Stromal cell of bone marrow (primary cell): Measurements from ENCODE around the gene UGT8.
"Not testable (repeated sequence)": the region's sequence is repeated elsewhere in the genome, so short reads cannot be mapped to it uniquely, and the experiment has no call there.

Experiments
- DNase-seq: peaks from one replicate; pipeline ENCODE4 v3.0.0-alpha.2; 2012; ENCODE audit warnings: low read depth

UGT8 gene

DNA sequence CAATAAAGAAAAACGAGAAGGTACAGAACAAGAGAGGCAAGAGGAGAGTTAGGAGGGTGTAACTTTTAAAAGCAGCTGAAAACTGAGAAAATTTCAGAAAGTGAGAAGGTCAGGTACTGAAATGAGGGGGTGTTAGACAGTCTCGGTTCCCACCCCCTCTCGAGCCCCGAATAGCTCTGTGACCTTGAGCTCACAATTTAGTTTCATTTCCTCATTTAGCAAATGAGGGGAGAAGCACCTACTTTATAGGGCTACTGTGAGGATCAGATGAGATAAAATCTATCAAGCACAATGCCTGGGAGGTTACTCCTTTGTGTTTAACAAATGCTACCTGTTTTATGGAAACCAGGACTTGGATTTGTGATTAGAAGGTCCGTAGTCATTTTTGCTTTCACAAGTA is 4.9 kb downstream of the UGT8 start:
- DNase-seq: no peak

DNA sequence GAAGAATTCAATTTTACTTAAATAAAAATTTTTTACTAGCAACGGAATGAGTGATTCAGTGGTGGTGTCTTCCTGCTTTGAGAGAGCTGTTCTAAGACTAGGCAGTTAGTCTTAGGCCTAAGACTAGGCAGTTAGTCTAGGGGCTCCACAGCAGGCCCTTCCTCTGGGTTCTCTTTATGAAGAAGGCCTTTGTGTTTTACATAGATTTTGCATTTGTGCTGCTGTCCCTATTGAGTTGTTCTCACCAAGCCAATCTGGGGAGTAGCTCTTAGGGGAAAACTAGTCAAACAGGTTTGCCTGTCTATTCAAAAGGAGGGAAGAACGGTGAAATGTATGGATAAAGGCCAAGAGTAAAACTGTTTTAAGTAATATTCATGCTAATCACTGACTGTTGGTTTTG is 7.6 kb downstream of the UGT8 start:
- no peak for DNase-seq

DNA sequence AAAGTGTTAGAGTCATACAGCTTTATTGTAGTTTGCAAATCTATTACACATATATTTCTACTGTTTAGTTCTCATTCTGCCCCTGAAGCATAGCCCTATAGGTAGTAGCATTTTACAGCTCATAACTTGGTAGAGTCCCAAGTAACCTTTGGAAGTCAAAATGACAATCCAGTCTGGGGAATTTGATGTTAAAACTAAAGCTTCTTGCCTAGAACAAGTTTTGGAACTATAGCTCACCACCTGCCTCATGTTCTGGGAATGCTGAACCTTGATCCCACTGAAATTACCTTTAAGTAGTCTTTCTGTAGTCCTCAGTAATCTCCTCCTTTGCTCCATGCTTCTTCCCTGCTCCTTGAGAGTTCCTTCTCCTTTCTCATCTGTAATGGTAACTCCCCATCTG is 8.4 kb downstream of the UGT8 start:
- no peak for DNase-seq

DNA sequence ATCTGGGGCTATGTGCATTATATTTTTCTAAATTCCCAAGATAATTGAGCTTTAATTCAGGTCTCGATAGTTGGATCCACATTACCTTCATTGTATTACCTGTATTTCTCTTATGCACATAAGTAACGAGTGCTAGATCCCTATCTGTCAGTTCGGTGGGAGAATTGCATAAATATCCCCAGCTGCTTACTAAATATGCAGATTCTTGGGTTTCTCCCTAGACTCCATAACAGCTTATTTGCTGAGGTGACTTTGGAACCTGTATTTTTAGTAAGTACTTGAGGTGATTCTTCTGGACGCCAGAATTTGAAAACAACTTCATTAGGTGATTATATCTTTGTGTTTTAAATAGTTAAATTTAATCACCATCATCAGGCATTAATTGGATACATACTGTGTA is 15.0 kb downstream of the UGT8 start:
- DNase-seq: no peak

DNA sequence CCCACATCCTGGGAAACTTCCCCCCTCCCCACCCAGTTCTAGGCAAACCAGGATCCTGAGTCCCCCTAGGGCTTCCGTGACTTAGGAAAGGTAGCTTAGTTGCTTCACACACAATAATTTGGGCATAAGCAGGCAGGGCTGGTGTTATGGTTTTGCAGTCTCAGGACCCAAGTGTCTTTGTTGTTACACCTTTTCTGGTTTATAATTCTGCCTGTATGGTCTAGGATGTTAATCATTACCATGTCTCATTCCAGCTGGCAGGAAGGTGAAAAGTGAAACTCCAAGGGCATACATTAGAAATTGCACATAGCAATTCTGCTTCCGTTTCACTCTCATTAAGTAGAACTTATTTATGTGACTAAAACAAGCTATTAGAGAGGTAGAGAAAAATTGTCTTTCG is 16.8 kb downstream of the UGT8 start:
- no peak for DNase-seq

DNA sequence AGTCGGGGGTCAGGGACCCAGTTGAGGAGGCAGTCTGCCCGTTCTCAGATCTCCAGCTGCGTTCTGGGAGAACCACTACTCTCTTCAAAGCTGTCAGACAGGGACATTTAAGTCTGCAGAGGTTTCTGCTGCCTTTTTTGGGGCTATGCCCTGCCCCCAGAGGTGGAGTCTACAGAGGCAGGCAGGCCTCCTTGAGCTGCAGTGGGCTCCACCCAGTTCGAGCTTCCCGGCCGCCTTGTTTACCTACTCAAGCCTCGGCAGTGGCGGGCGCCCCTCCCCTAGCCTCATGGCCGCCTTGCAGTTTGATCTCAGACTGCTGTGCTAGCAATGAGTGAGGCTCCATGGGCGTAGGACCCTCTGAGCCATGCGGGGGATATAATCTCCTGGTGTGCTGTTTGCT is 17.4 kb downstream of the UGT8 start:
- DNase-seq: not testable (repeated sequence)

DNA sequence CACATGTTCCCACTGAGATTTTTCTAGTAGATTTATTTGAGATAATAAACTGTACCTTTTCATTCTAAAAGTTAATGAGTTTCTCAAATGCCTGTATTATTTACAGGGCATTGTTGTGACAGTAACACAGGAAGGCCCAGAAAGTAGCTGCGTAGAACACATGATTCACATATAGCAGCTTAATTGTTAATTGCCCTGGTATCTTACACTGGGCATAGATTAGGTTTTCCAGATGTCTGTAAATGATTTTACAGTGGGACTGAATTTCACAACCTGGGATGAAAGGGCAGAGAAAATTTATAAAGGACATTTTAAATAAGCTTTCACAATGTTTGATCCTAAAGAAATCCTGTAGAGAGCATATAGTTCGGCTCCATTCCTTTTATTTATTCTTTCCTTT is 27.6 kb downstream of the UGT8 start:
- DNase-seq: no peak

DNA sequence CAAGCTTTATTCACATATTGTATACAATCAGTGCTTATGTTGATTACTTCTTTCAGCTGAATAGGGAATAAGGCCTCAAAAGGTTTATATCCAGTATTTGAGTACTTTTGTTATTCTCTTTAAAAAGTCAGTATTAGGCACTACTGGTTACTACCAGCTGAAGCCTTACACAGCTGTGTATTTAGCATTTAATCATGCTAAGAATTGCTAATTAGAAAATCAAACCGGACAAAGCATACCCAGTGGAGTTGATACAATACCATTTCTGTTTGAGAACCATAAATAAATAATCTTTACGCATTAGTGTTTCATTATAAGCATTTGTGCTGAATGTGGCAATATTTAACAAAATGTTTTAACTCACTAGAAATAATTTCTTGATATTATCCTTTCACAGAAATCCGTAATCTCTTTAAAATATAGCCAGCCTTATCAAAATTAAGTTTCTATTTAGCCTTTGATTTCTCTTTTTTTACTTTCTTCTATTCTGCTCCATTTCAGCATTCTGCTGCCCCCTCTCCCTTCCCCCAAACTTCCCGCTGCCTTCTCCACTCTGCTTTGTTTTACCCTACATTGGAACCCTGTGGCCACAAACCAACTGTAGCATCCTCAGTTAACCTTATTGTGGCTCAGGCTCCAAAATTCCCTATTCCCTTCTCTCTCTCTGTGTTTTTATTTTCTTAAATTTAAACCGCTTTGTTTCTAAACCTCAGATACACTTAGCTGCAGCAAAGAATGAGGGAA is 37.8 kb downstream of the UGT8 start:
- no peak for DNase-seq

DNA sequence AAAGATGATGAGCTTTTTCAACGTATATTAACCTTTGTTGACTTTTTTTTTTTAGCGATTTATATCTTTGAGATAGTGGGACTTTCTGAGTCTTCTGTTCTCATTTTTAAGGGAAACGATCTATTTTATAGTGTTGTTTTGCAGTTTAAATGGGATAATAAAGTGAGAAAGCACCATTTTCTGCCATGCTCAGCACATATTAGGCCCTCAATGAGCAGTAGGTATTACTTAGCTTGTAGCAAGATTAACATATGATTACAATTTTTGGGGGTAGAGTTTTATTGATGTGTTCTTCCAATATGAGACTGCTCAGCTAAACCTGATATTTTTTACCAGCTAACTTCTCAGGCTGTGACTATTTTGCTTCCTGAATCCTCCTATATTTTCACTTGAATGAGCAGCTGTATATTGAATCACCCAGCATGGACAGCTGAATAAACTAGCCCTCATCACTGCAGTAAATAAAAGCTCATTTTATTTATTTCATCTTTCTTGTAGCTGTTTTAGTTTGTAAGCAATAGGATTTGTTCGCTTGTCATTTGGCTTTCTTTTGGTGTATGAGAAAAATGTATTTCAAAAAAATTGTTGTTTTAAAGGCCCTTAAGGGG is 43.7 kb downstream of the UGT8 start:
- no peak for DNase-seq

DNA sequence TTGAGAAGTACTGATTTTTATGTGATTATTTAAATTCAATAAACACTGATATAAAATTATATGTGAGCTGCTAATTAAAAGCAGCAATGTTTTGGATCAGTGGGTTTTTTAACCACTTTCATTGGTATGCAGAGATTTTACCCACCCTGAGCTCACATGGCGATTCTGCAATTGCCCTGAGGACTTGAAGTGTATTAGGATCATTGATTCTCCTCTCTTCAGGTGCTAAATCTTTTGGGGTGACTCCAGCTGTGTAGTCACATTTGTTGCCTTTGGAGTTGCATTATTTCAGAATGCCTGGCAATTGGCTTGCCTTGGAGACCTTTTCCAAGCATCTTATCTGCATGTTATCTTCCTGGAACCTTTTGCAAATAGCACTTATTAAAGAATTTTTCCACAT is 51.3 kb downstream of the UGT8 start:
- no peak for DNase-seq

DNA sequence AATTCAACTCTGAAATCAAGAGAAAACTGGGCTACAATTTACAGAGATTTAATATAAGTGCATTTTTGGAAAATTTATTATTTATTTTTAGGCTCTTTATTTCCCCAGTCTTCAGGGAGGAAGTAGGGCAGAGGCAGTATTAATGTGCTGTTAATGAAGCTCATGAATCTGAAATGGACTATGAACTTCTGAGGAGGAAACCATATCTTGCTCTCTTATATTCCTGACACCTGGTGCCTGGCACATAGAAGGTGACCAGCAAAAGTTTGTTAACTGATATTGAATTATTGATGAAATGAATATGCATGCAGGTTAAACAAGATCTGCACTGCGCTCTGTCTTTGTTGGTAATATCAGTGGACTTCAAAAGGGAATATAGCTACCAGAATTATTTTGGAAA is 55.1 kb downstream of the UGT8 start:
- DNase-seq: no peak

DNA sequence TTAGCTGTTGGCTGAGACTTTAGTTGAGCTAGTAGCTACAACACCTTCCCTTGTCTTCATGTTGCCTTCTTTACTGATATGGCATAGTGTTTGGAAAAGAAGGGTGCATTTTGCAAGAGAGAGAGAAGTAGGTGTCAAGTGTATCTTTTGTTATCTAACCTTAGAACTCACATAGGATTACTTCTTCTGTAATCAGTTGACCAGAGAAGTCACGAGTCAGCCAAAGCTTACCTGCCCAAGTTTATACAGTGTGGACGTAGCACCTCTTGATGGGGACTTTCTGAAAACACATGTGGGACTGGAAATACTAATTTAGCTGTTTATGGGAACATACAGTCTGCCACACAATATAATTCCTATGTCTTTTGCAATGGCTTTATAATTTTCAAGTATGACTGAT is 56.0 kb downstream of the UGT8 start:
- no peak for DNase-seq

DNA sequence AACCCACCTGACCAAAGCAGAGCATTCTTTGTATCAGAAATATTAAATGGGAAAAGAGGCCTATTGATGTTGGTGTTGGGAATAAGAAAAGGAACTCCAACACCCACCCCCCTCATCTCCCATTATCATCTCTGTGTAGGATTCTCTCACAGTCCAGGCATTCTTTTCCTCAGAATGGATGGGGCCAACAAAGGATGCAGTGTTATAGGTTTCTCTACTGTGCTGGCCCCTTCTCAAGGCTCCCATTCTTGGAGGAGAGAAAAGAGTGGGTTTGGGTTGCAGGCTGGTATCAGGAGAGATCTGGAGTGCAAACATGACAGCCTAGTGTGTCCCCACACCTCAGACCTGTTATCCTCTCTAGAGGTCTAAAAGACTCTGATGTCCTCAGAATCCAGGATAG is 59.6 kb downstream of the UGT8 start:
- no peak for DNase-seq

DNA sequence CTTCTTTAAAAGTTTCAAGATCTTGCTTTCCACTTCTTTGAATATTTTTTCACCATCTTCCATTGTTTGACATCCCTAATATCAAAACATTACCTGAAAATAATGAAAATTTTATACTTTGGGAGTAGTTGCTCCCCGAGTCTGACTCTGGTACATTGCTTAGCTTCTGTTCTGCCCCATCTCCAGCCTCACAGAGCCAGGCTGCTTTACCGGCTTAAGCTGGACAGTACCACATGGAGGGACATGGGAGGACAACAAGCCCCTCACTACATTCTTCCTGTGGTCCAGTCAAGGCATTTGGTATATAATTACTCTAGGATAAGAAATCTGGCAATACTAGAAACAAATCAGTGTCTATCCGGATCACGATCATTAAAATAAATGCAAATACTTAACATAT is 60.2 kb downstream of the UGT8 start:
- DNase-seq: no peak

DNA sequence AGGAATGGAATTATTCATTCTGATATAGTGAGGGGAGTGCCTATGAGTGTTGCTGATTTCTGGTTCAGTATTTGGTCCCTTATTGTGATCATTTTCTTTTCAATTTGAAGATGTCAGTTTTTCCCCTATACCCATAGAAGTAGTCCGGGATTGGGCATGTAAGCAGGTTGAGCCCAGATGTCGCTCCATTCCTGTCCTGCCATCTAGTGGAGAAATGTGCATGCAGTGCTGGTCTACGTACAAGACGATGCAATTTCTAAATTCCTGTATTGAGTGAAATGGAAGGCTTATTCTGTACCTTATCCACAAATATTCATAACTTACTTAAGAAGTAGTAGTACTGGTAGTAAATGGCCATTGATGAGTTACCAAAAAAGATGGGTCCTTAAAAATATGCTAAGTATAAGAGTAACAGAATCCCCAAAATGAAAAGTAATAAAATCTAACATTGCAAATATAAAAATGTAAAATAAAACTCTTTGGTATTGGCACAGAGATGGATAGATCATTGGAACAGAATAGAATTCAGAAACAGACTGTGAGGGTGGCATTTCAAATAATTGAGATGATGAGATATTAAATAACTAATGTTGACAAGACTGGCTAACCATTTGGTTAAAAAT is 60.9 kb downstream of the UGT8 start:
- DNase-seq: peak; percentile 37

DNA sequence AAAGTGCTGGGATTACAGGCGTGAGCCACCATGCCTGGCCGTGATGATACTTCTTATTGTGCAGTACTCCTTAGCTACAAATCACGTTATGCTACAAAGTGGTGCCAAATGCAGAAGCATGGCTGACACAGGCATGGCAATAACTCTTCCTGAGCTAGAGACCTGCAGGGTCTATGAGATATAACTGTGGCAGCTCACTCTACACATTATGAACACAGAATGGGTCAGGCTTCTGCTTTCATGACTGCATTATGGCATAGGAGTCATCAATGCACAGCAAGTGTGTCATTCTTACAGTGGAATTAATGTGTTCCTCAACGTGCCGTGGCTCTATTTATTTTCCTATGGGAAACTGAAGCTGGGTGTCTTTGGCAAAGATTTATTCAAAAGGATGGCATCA is 64.5 kb downstream of the UGT8 start:
- no peak for DNase-seq

DNA sequence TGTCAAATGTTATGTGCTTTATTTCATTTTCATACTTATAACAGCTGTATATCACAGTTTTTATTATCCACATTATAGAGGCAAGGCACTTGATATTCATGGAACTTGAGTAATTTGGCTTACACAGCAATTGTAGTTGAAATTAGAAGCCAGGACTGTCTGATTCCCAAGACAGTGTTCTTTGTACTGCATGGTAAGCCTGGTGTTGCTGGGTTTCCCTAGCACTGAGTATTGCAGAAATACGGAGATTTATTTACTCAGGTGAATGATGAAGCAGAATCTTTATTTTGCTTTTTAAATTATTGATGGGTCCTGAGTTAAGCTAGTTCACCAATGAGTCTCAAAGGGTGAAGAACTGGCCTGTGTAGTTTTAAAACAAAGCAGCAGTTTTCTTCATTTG is 70.0 kb downstream of the UGT8 start:
- DNase-seq: no peak

DNA sequence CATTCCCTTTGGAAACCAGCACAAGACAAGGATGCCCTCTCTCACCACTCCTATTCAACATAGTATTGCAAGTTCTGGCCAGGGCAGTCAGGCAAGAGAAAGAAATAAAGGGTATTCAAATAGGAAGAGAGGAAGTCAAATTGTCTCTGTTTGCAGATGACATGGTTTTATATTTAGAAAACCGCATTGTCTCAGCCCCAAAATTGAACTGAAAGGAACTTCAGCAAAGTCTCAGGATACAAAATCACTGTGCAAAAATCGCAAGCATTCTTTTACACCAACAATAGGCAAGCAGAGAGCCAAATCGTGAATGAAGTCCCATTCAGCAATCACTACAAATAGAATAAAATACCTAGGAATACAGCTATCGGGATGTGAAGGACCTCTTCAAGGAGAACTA is 72.1 kb downstream of the UGT8 start:
- not testable (repeated sequence) for DNase-seq

DNA sequence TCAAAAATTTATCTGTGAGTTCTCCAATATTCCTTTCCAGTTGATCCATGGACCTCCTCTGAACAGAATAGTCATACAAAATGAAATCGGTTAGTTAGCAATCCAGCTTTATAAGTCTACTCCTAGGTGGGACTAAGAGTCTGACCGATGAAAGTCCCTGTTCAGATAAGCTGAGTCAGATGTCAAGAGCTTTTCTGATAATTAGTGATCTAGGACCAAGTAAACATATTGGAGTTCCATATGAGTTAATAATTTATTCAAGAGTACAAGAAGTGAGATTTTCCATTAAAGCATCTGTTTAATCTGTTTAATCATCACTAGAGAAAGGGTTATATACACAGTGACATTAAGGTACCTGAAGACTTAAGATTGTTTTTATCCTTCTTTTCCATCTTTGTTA is 74.7 kb downstream of the UGT8 start:
- no peak for DNase-seq

DNA sequence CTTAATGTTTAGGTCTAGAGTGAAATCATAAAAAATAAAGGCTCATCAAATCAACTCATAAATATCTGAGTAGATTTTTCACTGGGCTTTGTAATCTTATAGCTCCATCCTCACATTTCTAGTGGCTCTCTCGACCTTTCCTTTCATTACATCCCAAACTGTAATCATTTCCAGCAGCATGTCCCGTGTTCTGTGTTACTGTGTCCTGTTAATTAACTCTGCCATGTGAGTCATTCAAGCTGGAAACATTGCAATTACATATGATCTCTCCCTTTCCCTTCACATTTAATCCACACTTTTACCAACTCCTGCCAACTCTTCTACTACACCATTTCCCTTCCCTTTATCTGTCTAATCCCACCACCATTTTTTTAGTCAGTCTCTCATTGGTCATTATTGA is 75.5 kb downstream of the UGT8 start:
- no peak for DNase-seq

DNA sequence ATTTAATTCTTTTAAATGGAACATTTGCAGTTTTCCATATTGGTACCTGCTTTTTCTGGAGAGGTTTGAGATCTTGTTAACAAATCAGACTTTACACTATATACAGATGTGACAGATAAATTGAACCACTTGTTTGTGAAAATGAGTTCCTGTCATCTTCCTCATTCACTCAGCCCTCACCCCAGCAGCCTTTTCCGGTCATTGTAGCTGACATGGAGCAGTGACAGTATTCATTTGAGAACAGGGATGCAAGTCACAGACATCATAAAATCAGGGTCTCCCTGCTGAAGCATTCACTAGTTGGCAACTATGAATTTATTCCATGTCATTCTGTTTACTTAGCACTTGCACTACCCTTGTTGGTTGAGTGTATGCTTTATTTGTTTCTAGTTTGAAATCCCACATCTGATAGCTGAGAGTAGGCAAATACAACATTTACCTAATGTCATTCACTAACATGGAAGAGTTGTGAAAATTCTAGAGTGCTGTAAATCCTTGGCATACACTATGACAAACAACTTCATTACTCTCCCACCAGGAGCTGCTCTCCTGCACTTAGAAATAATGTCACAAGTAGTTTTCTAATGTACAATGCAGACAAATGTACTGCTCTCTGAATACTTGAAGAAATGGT is 78.9 kb downstream of the UGT8 start:
- DNase-seq: no peak

DNA sequence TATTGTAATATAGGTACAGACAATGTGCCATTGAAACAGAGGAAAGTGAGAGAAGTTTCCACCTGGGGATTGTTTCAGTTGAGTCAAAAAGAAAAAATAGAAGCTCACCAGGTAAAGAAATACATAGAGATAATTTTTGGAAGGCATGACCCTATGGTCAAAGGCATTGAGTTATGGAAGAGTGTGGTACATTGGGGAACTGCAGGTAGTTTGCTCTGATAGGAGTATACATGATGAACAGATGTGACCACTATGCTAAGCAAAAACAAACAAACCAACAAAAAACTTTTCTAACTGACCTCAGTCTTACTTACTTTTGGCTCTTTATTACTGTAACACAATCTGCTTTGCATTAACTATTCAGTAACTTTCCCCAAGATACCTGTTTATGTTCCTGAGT is 85.9 kb downstream of the UGT8 start:
- DNase-seq: no peak

DNA sequence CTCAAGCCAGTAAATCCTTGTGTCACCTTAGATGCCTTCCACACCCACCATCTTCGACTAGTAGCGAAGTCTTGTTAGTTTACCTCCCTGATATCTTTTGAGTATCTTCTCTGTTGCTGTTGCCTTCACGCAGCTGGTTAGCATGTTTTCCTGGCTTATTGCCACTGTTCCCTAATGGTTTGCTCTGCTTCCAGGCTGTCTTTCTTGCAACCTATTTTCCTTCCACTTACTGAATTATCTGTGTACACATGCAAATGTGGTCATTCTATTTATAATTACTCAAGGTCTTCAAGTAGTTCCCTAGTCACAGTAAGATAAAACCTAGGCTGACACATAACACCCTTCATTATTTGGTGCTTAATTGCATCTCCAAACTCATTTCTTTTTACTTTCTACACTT is 89.5 kb downstream of the UGT8 start:
- no peak for DNase-seq
